Prostate gland (tissue), 2 donors: Measurements from ENCODE around the gene EPHB6. TPM values are rescaled to one million over a fixed set of nuclear protein-coding genes. Genes with fewer than 3 reads are reported as not detected.

Source experiments
- DNase-seq: peaks from one replicate; pipeline ENCODE4 v3.0.0-alpha.2; 2019; ENCODE audit warnings: low spot score
- H3K27ac ChIP-seq, 2 donors: fragments of 200-600 bp; sonication (generic); 2 replicates each; pipeline ENCODE4 v1.5.1; 2017 to 2019
- H3K27me3 ChIP-seq: fragments of 200-600 bp; sonication (generic); replicated peaks from 2 replicates; pipeline ENCODE4 v1.5.1; 2019; ENCODE audit not compliant: insufficient read depth
- H3K36me3 ChIP-seq, 2 donors: fragments of 200-600 bp; sonication (generic); 1 replicate in 1 of 2; 2 replicates in 1 of 2; pipeline versions ENCODE4 v1.5.1 to v1.8.1; 2017 to 2019
- H3K4me1 ChIP-seq: fragments of 200-600 bp; sonication (generic); replicated peaks from 2 replicates; pipeline ENCODE4 v1.5.1; 2019
- H3K4me3 ChIP-seq, 2 donors: fragments of 200-600 bp; sonication (generic); 2 replicates each; pipeline ENCODE4 v1.5.1; 2017 to 2019
- H3K9me3 ChIP-seq: fragments of 200-600 bp; sonication (generic); 2 replicates; pipeline ENCODE4 v1.5.1; 2017
- POLR2A ChIP-seq: fragments of 450-650 bp; IDR thresholded peaks from one replicate; pipeline ENCODE4 v1.6.1; 2016; ENCODE audit warnings: antibody characterized with exemption, mild to moderate bottlenecking
- POLR2AphosphoS5 ChIP-seq: sonication (generic); formaldehyde crosslinking; IDR thresholded peaks from one replicate; pipeline ENCODE4 v1.6.1; 2017; ENCODE audit warnings: antibody characterized with exemption
- WGBS: methylation state at CpG from one replicate; pipeline ENCODE4 v1.1.5; 2018; 5-methylcytosine and 5-hydroxymethylcytosine counted together
- intact Hi-C: fragments of 100-400 bp; cut with DNase I; formaldehyde crosslinking; loops from one replicate; pipeline ENCODE4 v1.14.2; 2022
- total RNA-seq, 2 donors: library from RNA; depleted of rRNA; stranded (reverse); fragments of >200 nt; gene quantifications; one replicate each; pipeline ENCODE4 v1.1.0, GENCODE V29; 2016
- TF ChIP-seq, protein P1 (sequence below), 4 experiments: fragments of 200-600 bp in 2 of 4; fragments of 450-650 bp in 2 of 4; sonication (generic) in 2 of 4; IDR thresholded peaks; 1 replicate in 3 of 4; 2 replicates in 1 of 4; pipeline ENCODE4 v1.5.1; 2016 to 2019; ENCODE audit warnings: antibody characterized with exemption in 4 of 4, mild to moderate bottlenecking in 2 of 4, moderate library complexity in 2 of 4

EPHB6 gene
- total RNA-seq, 2 donors from 2014 or later = 98.1 to 122 TPM

DNA sequence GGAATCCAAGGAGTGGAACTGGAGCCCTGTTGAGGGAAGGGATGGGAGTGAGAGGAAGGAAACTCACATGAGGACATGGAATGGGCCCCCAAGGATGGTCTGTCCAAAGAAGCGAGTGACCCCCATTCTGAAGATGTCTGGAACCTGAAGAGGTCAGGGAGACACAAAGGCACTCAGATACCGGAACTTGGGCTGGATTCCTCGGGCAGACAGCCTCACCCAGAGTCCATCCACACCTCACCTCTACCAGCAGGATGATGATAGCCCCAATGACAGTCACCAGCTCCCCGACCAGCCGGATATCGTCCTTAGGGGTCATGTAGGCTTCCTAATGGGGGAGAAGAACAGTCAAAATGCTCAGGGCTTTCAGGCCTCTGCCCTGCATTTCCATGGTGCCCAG is 20.0 kb downstream of the EPHB6 start:
- H3K4me3 ChIP-seq = no peak overlapping the region
- TF ChIP-seq POLR2A = no peak
- TF ChIP-seq, protein P1, sequence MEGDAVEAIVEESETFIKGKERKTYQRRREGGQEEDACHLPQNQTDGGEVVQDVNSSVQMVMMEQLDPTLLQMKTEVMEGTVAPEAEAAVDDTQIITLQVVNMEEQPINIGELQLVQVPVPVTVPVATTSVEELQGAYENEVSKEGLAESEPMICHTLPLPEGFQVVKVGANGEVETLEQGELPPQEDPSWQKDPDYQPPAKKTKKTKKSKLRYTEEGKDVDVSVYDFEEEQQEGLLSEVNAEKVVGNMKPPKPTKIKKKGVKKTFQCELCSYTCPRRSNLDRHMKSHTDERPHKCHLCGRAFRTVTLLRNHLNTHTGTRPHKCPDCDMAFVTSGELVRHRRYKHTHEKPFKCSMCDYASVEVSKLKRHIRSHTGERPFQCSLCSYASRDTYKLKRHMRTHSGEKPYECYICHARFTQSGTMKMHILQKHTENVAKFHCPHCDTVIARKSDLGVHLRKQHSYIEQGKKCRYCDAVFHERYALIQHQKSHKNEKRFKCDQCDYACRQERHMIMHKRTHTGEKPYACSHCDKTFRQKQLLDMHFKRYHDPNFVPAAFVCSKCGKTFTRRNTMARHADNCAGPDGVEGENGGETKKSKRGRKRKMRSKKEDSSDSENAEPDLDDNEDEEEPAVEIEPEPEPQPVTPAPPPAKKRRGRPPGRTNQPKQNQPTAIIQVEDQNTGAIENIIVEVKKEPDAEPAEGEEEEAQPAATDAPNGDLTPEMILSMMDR (IDR thresholded peaks at IDR 0.05) = no peak
- TF ChIP-seq POLR2AphosphoS5 = no peak
- H3K9me3 ChIP-seq = no peaks in the 10 kb centered on the region
- no peaks in the 10 kb centered on the region for H3K4me1 ChIP-seq
- WGBS = 98% methylated on average over 6 of the region's 6 CpGs
- H3K36me3 ChIP-seq = no peaks in the 10 kb centered on the region
- no peak overlapping the region for H3K27ac ChIP-seq
- no peaks in the 10 kb centered on the region for H3K27me3 ChIP-seq
- intact Hi-C loops = no loop called here
- no peak for DNase-seq

DNA sequence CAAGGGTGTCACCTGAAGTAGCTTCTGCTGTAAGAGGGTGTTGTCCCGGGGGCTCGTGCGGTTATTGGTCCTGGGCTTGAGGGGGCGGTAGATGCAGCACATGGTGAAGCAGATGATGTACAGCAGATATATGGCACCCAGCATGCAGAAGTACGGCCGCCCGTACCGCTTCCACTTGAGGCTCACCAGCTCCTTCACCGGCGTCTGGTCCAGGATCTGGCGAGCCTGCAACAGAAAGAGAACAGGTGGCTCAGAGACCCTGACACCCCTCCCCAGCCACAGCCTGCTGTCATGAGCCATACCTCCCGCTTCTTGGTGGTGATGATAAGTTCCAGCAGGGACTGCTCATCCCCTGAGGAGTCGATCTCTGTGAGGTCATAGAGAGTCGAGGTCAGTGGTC is 20.6 kb downstream of the EPHB6 start:
- Histone ChIP-seq H3K27ac (no peak overlapping the region), H3K36me3 (no peaks in the 10 kb centered on the region), H3K4me3 (no peak overlapping the region), H3K4me1 (no peaks in the 10 kb centered on the region), H3K9me3 (no peaks in the 10 kb centered on the region), H3K27me3 (no peaks in the 10 kb centered on the region)
- 87% methylated on average over 14 of the region's 14 CpGs for WGBS
- intact Hi-C loops = no loop called here
- TF ChIP-seq, protein P1 (IDR thresholded peaks at IDR 0.05) = no peak
- TF ChIP-seq POLR2AphosphoS5 = no peak
- no peak for TF ChIP-seq POLR2A
- DNase-seq = no peak

DNA sequence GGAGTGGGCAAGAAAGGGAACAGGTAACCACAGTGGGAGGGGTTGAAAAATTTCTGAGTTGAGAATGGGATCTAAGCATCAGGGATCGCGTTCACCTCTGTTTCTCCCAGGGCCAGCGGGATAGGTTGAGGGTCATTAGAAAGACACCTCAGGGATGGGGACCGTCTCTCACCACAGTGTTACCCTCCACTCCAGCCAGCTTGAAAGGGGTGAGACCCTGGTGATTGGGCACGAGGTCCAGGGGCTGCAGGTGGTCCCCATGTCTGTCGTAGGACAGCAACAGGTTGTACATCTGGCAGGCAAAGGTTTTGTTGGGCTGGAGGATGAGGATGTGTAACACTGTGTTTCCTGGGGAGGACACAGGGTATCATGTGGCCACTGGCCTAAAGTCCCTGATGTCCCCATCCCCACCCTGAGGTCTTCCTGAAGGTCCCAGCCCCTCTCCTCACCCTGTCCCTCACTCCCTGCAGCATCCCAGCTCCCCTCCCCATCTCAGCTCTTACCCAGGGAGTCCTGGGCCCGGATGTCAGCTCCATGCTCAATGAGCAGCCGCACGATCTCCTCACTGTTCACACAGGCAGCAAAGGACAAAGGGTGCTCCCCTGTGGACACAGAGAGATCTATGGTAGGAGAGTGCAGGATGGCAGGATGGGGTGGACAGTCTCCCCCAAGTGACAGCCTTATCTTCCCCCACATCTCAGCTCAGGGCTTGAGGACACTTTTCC is 21.5 kb downstream of the EPHB6 start:
- Histone ChIP-seq H3K27me3 (no peaks in the 10 kb centered on the region), H3K27ac (no peak overlapping the region), H3K4me3 (no peak overlapping the region), H3K36me3 (no peaks in the 10 kb centered on the region), H3K4me1 (no peaks in the 10 kb centered on the region), H3K9me3 (no peaks in the 10 kb centered on the region)
- TF ChIP-seq, protein P1 (IDR thresholded peaks at IDR 0.05) = no peak
- TF ChIP-seq POLR2AphosphoS5 (no peak), POLR2A (no peak)
- WGBS = 92% methylated on average over 9 of the region's 9 CpGs
- intact Hi-C loops = no loop called here
- DNase-seq = no peak

DNA sequence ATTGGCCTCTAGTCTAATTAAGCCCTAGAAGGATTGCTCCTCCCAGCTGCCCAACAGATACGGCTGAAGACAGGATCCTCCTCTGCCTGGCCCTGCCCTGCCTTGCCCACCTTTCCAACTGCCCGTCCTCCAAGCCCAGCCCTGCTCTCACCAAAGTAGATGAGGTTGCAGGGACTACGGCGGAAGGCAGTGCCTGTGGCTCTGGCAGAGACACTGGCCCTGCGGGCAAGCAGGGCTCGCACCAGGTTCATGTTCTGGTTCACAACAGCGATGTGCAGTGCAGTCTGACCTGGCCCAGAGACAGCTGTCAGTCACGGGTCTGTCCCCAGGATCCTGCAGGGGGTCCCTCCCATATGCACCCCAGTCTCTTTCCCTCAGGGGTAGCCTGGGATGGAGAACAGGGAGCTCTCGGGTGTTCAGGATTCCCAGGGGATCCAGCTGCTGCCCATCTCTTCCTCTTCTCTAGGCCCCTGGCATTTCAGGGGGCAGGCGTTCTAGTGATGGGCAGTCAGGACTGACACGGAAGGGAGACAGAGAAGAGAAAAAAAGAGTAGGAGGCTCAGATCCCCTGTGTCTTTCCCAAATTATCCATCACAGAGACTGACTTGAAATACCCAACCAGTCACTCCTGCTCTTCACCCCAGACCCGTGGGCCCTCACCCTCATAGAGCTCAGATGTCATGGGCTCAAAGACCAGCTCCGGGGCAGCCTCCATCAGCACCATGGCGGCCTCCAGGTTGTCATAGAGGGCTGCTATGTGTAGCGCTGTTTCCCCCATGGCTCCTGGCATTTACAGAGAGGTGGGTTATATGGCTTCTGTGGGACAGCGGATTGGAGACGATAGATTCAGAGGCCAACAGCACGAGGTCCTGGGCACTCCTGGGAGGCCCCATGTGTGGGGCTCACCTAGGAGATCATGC is 22.4 kb downstream of the EPHB6 start:
- 84% methylated on average over 18 of the region's 18 CpGs for WGBS
- no peak overlapping the region for H3K27ac ChIP-seq
- H3K36me3 ChIP-seq = no peaks in the 10 kb centered on the region
- no peak for DNase-seq
- TF ChIP-seq, protein P1 (IDR thresholded peaks at IDR 0.05) = no peak
- TF ChIP-seq POLR2A = no peak
- no peak for TF ChIP-seq POLR2AphosphoS5
- H3K9me3 ChIP-seq = no peaks in the 10 kb centered on the region
- intact Hi-C loops = no loop called here
- H3K27me3 ChIP-seq = no peaks in the 10 kb centered on the region
- H3K4me1 ChIP-seq = no peaks in the 10 kb centered on the region
- H3K4me3 ChIP-seq = no peak overlapping the region
